Pulmonary artery endothelial cell (primary cell): ENCODE measurements around the gene PLCG1. TPM values are rescaled to one million over a fixed set of nuclear protein-coding genes. Genes with fewer than 3 reads are reported as not detected.

Experiments
- DNase-seq: peaks from one replicate; pipeline ENCODE4 v3.0.0-alpha.2; 2011; ENCODE audit warnings: low read depth, low spot score
- total RNA-seq: library from RNA; depleted of rRNA; stranded (reverse); fragments of >200 nt; gene quantifications from 2 replicates; pipeline ENCODE4 v1.2.3, GENCODE V29; 2014

PLCG1 gene
- total RNA-seq, 1 donor from 2014 or later: 129 TPM

DNA sequence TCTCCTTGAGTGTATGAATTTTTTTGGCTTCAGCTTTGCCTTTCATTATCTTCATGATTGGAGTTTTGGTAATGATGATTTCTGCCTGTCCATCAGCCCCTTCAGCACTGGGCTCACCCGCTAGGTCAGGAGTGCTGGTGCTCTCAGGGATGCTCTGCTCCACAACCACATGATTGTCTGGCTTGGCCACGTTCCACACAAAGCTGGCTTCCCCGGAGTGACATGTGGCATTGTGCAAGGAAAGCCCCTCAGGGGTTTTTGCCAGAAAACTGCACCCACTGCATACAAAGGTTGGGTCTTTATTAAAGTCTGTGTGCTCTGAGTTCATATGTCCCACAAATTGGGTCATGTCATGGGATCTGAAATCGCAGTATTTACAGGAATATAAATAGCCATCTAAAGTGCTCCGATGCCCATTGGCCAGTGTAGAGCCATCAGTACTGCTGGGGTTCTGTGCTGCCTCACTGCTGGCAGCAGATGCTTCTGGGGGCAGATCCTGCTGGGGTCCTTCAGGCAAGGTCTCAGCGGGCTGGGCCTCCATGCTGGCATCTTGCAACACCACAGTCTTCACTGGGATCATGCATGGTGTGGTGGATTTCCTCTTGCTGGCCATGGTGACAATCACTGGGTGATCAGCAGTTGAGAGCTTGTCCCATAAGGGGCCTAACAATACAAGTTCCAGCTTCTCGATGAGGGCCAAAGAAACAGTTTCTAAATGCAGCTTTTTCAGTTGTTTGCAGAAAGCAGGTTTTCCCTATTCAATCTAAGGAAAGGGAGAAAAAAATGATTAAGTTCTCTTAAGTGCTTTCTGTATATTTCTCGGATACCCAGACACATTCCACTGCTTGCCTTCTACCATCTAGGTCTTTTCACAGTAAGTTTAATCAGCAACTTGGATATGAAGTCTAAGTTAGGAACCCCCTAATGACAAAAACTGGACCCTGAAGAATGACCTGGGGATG lies 67.2 kb downstream of the PLCG1 start:
- no peak for DNase-seq

DNA sequence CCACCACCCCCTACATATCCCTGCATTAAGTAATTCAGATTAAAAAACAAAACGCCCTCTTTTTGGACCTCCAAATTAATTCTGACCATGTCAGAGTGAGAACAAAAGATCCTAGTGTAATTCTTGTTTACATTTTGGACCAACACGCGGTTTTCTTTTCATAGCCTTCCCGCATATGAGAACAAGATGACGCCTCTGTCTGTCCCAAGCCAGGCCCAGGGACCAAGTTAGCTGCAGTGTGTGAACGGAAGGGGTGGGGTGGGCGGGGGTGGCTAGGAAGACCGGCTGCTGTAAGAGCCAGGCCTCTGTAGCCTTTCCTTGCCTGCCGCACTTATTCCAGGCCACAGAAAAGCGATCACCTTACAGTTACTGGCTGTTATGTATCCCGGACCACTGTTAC lies 68.0 kb downstream of the PLCG1 start:
- no peak for DNase-seq

DNA sequence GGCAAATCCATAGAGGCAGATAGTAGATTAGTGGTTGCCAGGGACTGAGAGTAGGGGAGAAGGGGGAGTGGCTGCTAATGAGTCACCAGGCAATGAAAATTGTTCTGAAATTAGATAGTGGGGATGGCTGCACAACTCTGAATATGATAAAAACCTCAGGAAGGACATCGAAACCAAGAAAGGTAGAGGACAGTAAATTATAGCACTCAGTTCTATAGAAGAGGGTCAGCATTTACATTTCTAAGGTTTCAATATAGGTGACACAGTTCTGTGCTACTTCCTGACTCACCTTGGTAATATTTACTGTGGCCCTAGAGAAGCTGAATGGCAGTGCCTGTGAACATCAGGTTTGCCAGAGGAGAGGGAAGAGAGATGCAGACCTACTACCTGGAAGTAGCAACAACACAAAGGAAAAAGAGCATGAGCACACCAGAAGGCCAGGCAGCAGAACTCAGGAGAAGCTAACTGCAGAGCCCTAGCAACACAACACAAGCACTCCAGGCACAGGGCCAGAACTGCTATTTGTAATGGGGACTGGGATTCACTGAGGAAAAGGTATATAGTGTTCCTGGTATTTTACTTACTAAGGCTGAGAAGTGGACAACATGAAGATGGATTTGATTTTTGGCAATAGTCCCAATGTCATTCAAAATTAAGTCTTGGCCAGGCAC lies 75.9 kb downstream of the PLCG1 start:
- no peak for DNase-seq

DNA sequence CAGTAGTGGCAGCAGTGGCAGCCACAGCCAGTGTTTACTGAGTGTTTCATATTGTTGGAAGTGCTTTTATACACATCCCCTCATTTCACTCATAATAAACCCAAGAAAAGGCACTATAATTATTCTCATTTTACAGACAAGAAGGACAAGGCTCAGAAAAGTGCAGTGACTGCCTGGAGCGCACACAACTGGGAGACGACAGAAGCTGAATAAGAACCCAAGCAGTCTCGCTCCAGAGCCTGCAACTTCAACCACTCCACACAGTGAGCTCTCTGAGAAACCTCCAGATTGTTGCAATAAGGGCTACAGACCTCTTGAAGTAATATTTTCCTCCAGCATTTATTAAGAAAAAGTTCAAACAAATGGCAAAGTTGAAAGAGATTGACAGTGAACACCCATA lies 76.9 kb downstream of the PLCG1 start:
- DNase-seq: no peak

DNA sequence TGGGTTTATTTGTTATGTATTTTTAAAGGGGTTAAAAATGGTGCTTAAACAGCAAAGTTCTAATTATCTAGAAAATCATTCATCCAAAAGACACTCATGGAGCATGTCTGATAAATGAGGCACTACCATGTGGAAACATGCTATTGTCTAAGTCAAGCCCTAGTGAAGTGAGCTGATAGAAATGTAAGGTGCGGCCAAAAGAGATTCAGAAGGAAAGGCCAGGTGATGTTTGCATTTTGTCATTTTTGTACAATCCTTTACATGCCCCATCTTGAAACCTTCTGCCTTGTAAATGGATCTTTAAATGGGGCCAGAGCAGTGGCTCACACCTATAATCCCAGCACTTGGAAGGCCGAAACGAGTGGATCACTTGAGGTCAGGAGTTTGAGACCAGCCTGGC lies 77.3 kb downstream of the PLCG1 start:
- DNase-seq: no peak

DNA sequence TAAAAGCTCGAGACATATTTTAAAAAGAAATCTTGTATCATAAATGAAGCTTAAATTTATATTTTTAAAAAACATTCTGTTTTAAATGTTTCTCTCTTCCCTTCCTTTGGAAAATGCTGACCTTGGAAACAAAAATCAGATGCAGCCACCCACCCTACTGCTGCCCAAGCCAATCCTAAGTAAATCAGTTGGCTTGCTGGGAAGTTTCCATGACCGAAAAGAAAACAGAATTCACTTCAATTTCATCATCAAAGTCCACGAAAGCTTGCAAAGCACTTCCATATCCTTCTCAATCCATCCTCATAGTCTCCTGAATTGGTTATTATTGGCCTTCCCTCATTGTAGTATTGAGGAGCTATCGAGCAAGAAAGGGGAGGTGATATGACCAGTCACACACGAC lies 80.1 kb downstream of the PLCG1 start:
- no peak for DNase-seq

DNA sequence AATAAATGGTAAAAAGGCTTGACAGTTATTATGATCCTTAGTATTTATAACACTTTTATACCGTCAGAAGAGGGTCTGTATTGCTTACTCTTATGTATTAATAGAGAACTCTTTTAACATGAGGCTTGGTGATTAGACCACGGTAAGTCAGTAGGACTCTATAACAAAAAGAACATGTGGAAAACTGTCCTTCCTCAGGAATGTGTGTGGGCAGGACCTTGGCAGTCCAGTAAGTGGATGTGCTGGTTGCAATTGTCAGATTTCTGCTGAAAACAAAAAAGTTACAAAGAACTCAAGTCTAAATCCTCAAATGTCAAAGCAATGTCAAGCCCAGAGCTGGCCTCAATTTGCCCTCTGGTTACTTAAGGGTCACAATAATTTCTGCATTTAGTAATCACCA lies 81.1 kb downstream of the PLCG1 start:
- DNase-seq: no peak

DNA sequence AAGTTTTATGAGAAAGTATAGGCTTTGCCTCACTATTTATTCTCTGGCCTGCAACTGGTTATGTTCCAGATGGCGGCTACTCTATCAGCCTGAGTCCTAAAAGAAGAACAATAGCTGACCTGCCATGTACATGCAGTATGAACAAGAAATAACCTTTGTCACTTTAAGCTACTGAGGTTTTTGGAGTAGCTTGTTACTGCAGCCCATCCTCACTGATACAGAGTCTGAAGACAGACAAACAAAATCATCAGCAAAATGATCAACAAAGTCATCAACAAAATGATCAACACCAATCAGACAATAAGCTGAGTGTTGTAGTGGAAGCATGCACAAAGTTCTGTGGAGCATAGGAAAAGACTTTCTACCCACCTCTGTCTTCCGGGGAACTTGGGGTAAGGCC lies 82.5 kb downstream of the PLCG1 start:
- DNase-seq: no peak

DNA sequence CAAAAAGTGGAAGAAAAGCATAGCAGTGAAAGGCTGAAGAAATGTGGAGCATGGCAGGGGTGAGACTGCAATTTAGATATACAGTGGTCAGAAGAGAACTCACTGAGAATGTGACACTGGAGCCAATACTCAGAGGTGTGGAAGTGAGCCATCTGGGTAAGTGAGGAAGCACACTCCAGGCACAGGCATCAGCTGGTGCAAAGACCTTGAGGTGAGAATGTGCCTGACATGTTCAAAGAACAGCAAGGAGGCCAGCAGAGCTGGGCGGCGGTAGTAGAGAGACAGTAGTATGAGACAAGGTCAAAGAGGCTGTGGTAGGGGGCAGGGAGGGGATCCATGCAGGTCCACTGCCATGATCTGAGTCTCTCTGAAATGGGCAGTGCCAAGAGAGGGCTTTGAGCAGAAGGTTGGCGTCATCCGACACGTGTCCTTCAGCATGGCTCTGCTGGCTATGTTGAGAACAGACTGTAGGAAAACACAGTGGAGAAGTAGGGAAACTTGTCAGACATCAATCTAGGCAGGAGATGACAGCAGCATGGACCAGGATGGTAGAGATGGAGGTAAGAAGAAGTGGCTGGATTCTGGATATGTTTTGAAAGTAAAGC lies 84.4 kb downstream of the PLCG1 start:
- DNase-seq: no peak

DNA sequence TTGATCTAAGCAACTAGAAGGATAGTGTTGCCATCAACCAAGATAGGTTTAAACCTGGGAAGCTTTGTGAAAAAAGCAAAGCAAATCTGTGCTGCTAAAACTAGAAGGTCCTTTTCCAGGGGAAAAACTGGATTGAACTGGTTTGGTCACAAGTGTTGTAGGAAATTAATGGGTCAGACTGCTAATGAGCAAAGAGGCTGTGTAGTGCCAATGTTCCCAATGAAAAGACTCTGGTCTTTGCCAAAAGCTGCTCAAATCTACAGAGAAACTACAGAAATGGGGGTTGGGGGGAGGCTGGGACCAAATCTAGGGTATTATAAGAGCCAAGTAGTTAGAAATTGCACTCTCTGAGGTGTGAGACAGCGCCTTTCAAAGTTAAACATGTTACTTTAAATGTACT lies 85.0 kb downstream of the PLCG1 start:
- no peak for DNase-seq

DNA sequence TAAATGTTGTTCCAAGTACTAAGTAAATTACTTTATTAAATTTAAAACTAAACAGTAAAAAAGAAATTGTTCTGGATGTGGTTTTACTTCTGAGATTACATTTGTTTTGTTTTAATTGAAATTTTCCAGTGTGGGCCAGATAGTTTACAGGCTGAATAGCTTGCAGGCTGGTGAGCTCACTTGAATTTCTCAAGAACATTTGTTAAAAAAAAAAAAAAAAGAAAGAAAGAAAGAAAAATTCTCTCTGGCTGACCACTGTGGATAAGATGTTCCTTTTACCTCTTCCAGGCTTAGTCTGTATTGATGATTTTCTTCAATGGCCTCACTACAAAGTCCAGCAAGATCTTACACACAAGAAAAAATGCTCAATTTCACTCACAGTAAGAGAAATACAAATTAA lies 85.4 kb downstream of the PLCG1 start:
- no peak for DNase-seq

DNA sequence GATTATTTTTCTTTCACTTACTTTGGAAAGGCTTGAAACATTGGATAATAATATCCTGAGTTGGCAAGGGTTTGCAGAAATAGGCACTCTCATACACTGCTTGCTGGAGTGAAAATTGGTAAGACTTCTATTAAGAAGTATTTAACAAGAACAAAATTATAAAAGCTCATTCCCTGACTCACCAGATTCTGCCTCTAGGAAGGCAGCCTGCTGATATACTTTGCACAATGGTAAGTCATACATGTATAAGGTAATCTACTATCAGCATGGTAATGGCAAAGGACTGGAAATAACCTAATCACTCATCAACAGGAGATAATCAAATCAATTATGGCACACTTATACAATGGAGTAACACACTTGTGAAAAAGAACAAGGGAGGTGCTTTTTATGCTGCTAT lies 85.8 kb downstream of the PLCG1 start:
- DNase-seq: no peak

DNA sequence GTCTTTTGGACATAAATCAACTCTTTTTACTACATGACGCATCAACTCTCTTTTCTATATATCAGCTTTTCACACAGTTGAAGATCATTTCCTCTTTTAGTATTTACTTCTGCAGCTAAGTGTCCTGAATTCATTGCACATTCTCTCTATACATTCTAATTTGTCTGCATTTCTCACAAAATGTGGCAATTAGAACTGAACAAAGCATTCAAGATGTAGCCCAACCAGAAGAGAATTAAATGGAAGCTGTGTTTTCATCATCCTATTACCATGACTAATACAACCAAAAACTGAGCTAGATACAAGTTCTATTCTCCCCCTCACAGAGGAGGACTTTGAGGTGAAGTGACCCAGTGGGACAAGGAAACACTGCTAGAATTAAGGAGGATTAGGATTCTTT lies 86.9 kb downstream of the PLCG1 start:
- DNase-seq: no peak

DNA sequence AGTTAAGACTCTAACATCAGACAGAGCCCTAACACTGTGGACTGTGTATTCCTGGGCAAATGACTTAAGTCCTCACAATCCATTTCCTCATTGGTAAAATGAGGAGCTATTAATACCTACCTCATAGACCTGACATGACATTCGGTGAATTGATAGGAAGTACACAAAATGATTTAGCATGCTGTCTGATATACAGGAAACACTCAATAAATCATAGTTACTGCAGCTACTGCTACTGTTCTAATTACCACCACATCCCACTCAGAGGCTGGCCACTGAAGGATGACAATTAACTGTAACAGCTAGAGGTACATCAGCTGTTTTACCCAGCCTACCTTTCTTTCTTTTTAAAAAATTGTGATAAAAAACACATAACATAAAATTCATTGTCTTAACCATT lies 87.7 kb downstream of the PLCG1 start:
- no peak for DNase-seq

DNA sequence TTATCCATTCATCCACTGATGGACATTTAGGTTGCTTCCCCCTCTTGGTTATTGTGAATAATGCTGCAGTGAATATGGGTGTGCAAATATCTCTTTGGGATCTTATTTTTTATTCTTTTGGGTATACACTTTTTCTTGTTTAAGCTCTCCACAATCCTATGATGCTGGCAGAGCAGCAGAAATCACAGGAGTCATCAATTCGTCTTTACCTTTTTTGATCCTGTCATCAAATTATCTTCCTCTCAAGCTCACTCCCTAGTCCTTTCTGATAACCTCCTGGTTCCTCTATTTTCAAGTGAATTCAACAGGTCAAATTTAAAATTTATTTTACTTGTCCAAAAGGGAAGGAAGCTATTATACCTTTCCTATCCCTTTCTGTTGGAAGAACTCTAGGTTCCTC lies 89.1 kb downstream of the PLCG1 start:
- DNase-seq: no peak

Other genes with a start within 250 kb of the PLCG1 start
- 23.0 and 32.0 TPM in 2 replicates for gene TOP1, start 108.7 kb upstream of the PLCG1 start, total RNA-seq
- gene ZHX3, start 180.2 kb downstream of the PLCG1 start, total RNA-seq: 8.8 and 9.0 TPM in 2 replicates
- gene LPIN3, start 203.3 kb downstream of the PLCG1 start, total RNA-seq: 1.8 and 2.1 TPM in 2 replicates
- 0.04 TPM in 1 of 2 replicates, not detected in the other for gene EMILIN3, start 229.3 kb downstream of the PLCG1 start, total RNA-seq